Endothelial cell of umbilical vein (primary cell): ENCODE measurements around the gene HOXA3. TPM values are rescaled to one million over a fixed set of nuclear protein-coding genes. Genes with fewer than 3 reads are reported as not detected.

Experiments
- BruUV-seq: library from RNA; stranded (reverse); fragments of 400-500 nt; replicated peaks from 2 replicates; lab custom pipeline; 2021; lab: Mats Ljungman, UMichigan
- CTCF ChIA-PET: fragments of 300-600, 350-600 bp; sonication (Branson Sonifier 250); formaldehyde crosslinking; loops from one replicate; lab custom pipeline; 2021; ENCODE audit warnings: antibody characterized with exemption, inconsistent platforms; lab: Charles Lee
- POLR2A ChIA-PET: fragments of 300-600, 350-600 bp; sonication (Branson Sonifier 250); formaldehyde crosslinking; loops from one replicate; lab custom pipeline; 2021; ENCODE audit warnings: antibody characterized with exemption, inconsistent platforms; lab: Charles Lee
- DNase-seq: peaks from one replicate; pipeline ENCODE4 v3.0.0-alpha.2; 2011; ENCODE audit warnings: low read depth, low spot score
- FAIRE-seq: peaks from 2 replicates; lab custom pipeline; 2011; peaks lifted over from hg19 to GRCh38; lab: Jason Lieb, UNC
- H2AFZ ChIP-seq: 2 replicates; pipeline ENCODE4 v1.6.0; 2012; ENCODE audit warnings: low read depth, low read length, control low read depth, inconsistent platforms
- H3K27ac ChIP-seq: 2 replicates; pipeline ENCODE4 v1.5.1; 2011; ENCODE audit warnings: low read depth, mild to moderate bottlenecking, control low read depth, low read length, moderate library complexity; ENCODE audit not compliant: insufficient read depth
- H3K27me3 ChIP-seq, 2 experiments: 2 replicates each; pipeline versions ENCODE4 v1.6.0 to v1.6.1; 2011; ENCODE audit warnings: low read length in 2 of 2, mixed read lengths in 1 of 2; ENCODE audit not compliant: control insufficient read depth in 2 of 2, insufficient read depth in 2 of 2
- H3K36me3 ChIP-seq, 2 experiments: 2 replicates in 1 of 2; 3 replicates in 1 of 2; pipeline ENCODE4 v1.5.1; 2011; ENCODE audit warnings: low read length in 2 of 2, mild to moderate bottlenecking in 1 of 2, moderate library complexity in 1 of 2; ENCODE audit not compliant: control insufficient read depth in 2 of 2, insufficient read depth in 2 of 2; ENCODE audit errors: extremely low read depth in 1 of 2
- H3K4me1 ChIP-seq: 3 replicates; pipeline ENCODE4 v1.5.1; 2011; ENCODE audit warnings: mild to moderate bottlenecking, low read length; ENCODE audit not compliant: control insufficient read depth, insufficient read depth; ENCODE audit errors: extremely low read depth
- H3K4me2 ChIP-seq: 2 replicates; pipeline ENCODE4 v1.6.1; 2011; ENCODE audit warnings: low read length, control low read depth, mixed read lengths; ENCODE audit not compliant: insufficient read depth
- H3K4me3 ChIP-seq, 3 experiments: fragments of 200-600 bp in 1 of 3; sonication (generic), shearing (Covaris generic) in 1 of 3; replicated peaks in 1 of 3; 2 replicates each; pipeline ENCODE4 v1.5.1; 2011 to 2016; ENCODE audit warnings: control low read depth in 3 of 3, low read length in 3 of 3, mild to moderate bottlenecking in 2 of 3, inconsistent platforms in 1 of 3, low read depth in 1 of 3, moderate library complexity in 1 of 3; ENCODE audit not compliant: insufficient read depth in 1 of 3
- H3K79me2 ChIP-seq: 2 replicates; pipeline ENCODE4 v1.6.0; 2012; ENCODE audit warnings: low read length, inconsistent platforms; ENCODE audit not compliant: control insufficient read depth, insufficient read depth
- H3K9ac ChIP-seq: replicated peaks from 2 replicates; pipeline ENCODE3; 2011; ENCODE audit warnings: low read length, control low read depth; ENCODE audit not compliant: insufficient read depth; ENCODE audit errors: extremely low read depth
- H3K9me1 ChIP-seq: replicated peaks from 3 replicates; pipeline ENCODE4 v1.6.0; 2011; ENCODE audit warnings: mild to moderate bottlenecking, low read length; ENCODE audit not compliant: control insufficient read depth, insufficient read depth; ENCODE audit errors: extremely low read depth
- H3K9me3 ChIP-seq: replicated peaks from 2 replicates; pipeline ENCODE4 v1.5.1; 2012; ENCODE audit warnings: low read length, inconsistent platforms; ENCODE audit not compliant: control insufficient read depth, insufficient read depth
- H4K20me1 ChIP-seq: replicated peaks from 2 replicates; pipeline ENCODE3; 2011; ENCODE audit warnings: mild to moderate bottlenecking, low read length; ENCODE audit not compliant: control insufficient read depth, insufficient read depth; ENCODE audit errors: extremely low read depth
- EZH2 ChIP-seq: IDR thresholded peaks from 2 replicates; pipeline ENCODE4 v1.6.1; 2012; ENCODE audit warnings: borderline replicate concordance, low read depth, mild to moderate bottlenecking, moderate library complexity, low read length, inconsistent platforms; ENCODE audit not compliant: severe bottlenecking
- FOS ChIP-seq: IDR thresholded peaks from 2 replicates; pipeline ENCODE4 v1.6.1; 2011; ENCODE audit warnings: mild to moderate bottlenecking, low read length, moderate library complexity, borderline replicate concordance; ENCODE audit not compliant: insufficient read depth
- MYC ChIP-seq: IDR thresholded peaks from one replicate; pipeline ENCODE4 v1.6.1; 2011; ENCODE audit warnings: mild to moderate bottlenecking, low read depth, low read length
- dilution Hi-C: fragments of 300-500 bp; cut with MboI; formaldehyde crosslinking; loops from one replicate; pipeline ENCODE4 v1.15.0; 2019; ENCODE audit warnings: low sequenced_read_pairs; ENCODE audit not compliant: extremely low pct_ligation_motif_present
- intact Hi-C: fragments of 100-400 bp; cut with micrococcal nuclease; formaldehyde crosslinking; loops from one replicate; pipeline ENCODE4 v1.10.0; 2022
- polyA plus RNA-seq, 4 experiments: library from polyadenylated mRNA; depleted of rRNA in 3 of 4; stranded (reverse) in 3 of 4; unstranded in 1 of 4; fragments of >200 nt; gene quantifications; 2 replicates each; pipeline versions ENCODE4 v1.2.1 to v1.2.3, GENCODE V29; 2011 to 2012; ENCODE audit warnings: missing spikeins in 1 of 4
- total RNA-seq: library from RNA; stranded (reverse); gene quantifications from 2 replicates; pipeline ENCODE4 v1.2.3, GENCODE V29; 2021

HOXA3 gene
- total and polyA plus RNA-seq, 2 donors (not counting 3 experiments of a cell fraction or from before 2014, with no cell fraction given), result 4.7 to 14.0 TPM

GRCh38 chr7:27192546-27193334, 40.4 kb upstream of the HOXA3 start:
- DNase-seq (no peak), FAIRE-seq (no peak)
- ChIA-PET POLR2A (no interaction called here), CTCF (interaction anchor here (0.6 to 1.5 kb wide), 6 partner anchors 9 to 901 kb away, joined by 3 to 7 read pairs (median 5); no protein-coding TSS in a partner anchor)
- Histone ChIP-seq H3K4me2 (peak overlapping the region; percentile 46), H3K27me3 (peaks cover 29 to 48% of the 10 kb centered on the region in 2 experiments), H3K4me1 (peaks cover 22% of the 10 kb centered on the region), H3K79me2 (peaks cover 5% of the 10 kb centered on the region), H3K4me3 (peak overlapping the region; percentile 21 to 44 (median 34)), H3K9ac (no peak overlapping the region), H3K9me3 (no peaks in the 10 kb centered on the region), H4K20me1 (no peaks in the 10 kb centered on the region), H3K36me3 (no peaks in the 10 kb centered on the region), H3K9me1 (no peaks in the 10 kb centered on the region), H2AFZ (peak overlapping the region; percentile 58), H3K27ac (no peak overlapping the region)
- intact Hi-C loops (no loop called here), dilution Hi-C loops (no loop called here)
- BruUV-seq, result no TSS peak
- no peak for TF ChIP-seq MYC
- TF ChIP-seq EZH2, result peak; percentile 36

GRCh38 chr7:27191833-27192545, 39.6 kb upstream of the HOXA3 start:
- ChIA-PET POLR2A (no interaction called here), CTCF (interaction anchor here (0.6 to 1.5 kb wide), 6 partner anchors 9 to 902 kb away, joined by 3 to 7 read pairs (median 5); no protein-coding TSS in a partner anchor)
- Histone ChIP-seq H3K9me1 (no peaks in the 10 kb centered on the region), H3K79me2 (peaks cover 12% of the 10 kb centered on the region), H3K27ac (no peak overlapping the region), H2AFZ (peak overlapping the region; percentile 58), H3K9me3 (no peaks in the 10 kb centered on the region), H3K4me2 (peak overlapping the region; percentile 46), H3K4me3 (peak overlapping the region in 1 of 3 experiments; percentile 21), H3K4me1 (peaks cover 28% of the 10 kb centered on the region), H3K9ac (no peak overlapping the region), H3K27me3 (peaks cover 23 to 40% of the 10 kb centered on the region in 2 experiments), H3K36me3 (no peaks in the 10 kb centered on the region), H4K20me1 (no peaks in the 10 kb centered on the region)
- TF ChIP-seq EZH2, result peak; percentile 0
- TF ChIP-seq MYC, result no peak
- no peak for TF ChIP-seq FOS
- dilution Hi-C loops, result no loop called here
- no peak for DNase-seq
- no peak for FAIRE-seq
- BruUV-seq, result no TSS peak
- intact Hi-C loops, result no loop called here
